Mucosa of stomach (tissue), 1 donor: ENCODE measurements around the gene TSPEAR.

Source experiments
- H3K27me3 ChIP-seq: one replicate; pipeline ENCODE4 v1.7.0; 2013; ENCODE audit warnings: mild to moderate bottlenecking, low read length; ENCODE audit not compliant: control insufficient read depth, insufficient read depth
- H3K36me3 ChIP-seq: one replicate; pipeline ENCODE4 v1.7.0; 2013; ENCODE audit warnings: low read length; ENCODE audit not compliant: control insufficient read depth, insufficient read depth
- H3K4me1 ChIP-seq: one replicate; pipeline ENCODE4 v1.7.0; 2013; ENCODE audit warnings: mild to moderate bottlenecking, low read length; ENCODE audit not compliant: control insufficient read depth, insufficient read depth
- H3K4me3 ChIP-seq: one replicate; pipeline ENCODE4 v1.7.0; 2013; ENCODE audit warnings: low read length
- H3K9ac ChIP-seq: one replicate; pipeline ENCODE4 v1.7.0; 2013; ENCODE audit warnings: mild to moderate bottlenecking, low read length, moderate library complexity
- H3K9me3 ChIP-seq: one replicate; pipeline ENCODE4 v1.7.0; 2013; ENCODE audit warnings: mild to moderate bottlenecking, low read length, moderate library complexity; ENCODE audit not compliant: control insufficient read depth
- donor health status: Pancreatic carcinoma.

Gene TSPEAR

DNA sequence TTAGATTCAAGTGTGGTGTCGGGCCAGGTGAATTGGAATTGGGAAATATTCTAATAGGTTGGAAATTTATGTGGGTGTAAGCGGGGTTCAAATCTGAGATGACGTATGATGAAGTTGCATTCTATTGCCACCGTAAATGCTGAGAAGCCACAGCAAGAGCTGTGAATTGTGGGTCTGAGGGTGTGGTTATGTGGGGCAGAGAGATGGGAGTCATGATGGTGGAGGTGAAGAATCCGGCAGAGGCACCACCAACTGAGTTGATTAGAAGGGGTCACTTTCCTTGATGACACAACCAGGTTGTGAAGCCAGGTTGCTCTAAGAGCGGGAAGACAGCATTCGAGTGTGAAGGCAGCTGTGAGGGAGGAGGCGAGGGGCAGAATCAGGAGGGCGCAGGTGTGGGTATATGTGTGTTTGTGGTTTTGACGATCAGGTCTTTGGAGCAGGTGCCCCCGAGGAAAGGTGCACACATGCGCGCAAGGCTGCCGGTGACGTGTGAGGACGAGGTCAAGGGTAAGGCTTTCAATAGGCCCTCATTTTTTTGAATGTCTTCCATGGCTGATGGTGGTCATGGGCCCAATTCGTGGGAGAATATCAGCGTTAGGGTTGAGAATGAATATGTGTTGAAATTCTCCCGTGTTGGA, 237.3 kb downstream of the TSPEAR start:
- Histone ChIP-seq H3K4me3 (no peak overlapping the region), H3K27me3 (no peaks in the 10 kb centered on the region), H3K4me1 (no peaks in the 10 kb centered on the region), H3K36me3 (no peaks in the 10 kb centered on the region), H3K9ac (no peak overlapping the region), H3K9me3 (no peaks in the 10 kb centered on the region)

DNA sequence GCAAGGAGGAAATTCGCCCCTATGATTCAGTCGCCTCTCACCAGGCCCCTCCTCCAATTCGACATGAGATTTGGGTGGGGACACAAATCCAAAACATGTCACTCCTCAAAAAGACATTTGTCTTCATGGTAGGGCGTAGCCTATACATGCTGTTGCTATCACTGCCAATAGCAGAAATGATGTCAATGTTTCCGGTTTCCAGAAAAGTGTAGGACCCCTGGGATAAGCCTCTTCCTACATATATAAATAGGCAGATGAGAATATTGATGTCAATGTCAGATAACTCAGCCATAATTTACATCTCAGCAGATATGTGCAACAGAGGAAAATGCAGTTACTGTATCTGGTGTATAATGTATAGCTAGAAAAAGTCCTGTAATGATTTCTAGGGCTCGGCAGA, 239.4 kb downstream of the TSPEAR start:
- no peak overlapping the region for H3K9ac ChIP-seq

DNA sequence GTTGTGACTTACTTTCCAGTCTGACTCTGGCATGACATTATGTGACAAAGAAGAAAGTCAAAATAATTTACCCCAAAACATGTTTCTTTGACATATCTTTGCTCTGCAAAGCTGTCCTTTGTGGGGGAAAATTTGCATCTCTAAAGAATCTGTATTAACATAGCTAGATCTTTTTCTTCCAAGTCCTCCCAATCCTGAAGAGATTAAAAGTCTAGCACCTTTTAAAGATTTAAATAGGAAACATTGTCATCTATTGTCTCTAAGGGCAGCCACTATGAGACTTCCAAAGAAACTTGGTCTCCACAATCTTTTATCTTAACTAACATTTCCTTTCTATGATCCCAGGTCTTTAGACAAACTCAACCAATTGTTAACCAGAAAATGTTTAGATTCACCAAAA, 240.0 kb downstream of the TSPEAR start:
- no peaks in the 10 kb centered on the region for H3K27me3 ChIP-seq
- no peak overlapping the region for H3K9ac ChIP-seq
- H3K4me1 ChIP-seq, result no peaks in the 10 kb centered on the region
- H3K36me3 ChIP-seq, result no peaks in the 10 kb centered on the region
- no peak overlapping the region for H3K4me3 ChIP-seq
- no peaks in the 10 kb centered on the region for H3K9me3 ChIP-seq

More for the DNA sequence above, 239.4 kb downstream of the TSPEAR start:
- H3K27me3 ChIP-seq, result no peaks in the 10 kb centered on the region
- H3K9me3 ChIP-seq, result no peaks in the 10 kb centered on the region
- H3K4me3 ChIP-seq, result no peak overlapping the region
- no peaks in the 10 kb centered on the region for H3K4me1 ChIP-seq
- H3K36me3 ChIP-seq, result no peaks in the 10 kb centered on the region

DNA sequence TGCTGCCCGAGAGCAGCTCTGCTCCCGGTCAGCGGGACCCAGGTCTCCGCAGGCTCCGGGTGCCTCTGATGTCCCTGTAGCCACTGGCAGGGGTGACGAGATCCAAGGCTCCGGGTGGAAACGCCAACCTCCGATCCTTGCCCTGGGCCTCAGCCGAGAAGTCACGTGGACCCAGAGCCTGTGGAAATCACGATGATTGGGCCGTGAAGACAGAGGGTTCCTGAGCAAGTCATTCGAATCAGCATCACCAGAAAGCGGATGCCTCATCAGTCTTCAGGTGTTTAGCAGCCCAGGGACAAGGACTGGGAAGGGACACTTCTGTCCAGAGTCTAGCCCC, 243.5 kb downstream of the TSPEAR start:
- no peak overlapping the region for H3K4me3 ChIP-seq
- no peaks in the 10 kb centered on the region for H3K27me3 ChIP-seq
- H3K9me3 ChIP-seq, result no peaks in the 10 kb centered on the region
- no peaks in the 10 kb centered on the region for H3K36me3 ChIP-seq
- H3K4me1 ChIP-seq, result no peaks in the 10 kb centered on the region
- H3K9ac ChIP-seq, result no peak overlapping the region

DNA sequence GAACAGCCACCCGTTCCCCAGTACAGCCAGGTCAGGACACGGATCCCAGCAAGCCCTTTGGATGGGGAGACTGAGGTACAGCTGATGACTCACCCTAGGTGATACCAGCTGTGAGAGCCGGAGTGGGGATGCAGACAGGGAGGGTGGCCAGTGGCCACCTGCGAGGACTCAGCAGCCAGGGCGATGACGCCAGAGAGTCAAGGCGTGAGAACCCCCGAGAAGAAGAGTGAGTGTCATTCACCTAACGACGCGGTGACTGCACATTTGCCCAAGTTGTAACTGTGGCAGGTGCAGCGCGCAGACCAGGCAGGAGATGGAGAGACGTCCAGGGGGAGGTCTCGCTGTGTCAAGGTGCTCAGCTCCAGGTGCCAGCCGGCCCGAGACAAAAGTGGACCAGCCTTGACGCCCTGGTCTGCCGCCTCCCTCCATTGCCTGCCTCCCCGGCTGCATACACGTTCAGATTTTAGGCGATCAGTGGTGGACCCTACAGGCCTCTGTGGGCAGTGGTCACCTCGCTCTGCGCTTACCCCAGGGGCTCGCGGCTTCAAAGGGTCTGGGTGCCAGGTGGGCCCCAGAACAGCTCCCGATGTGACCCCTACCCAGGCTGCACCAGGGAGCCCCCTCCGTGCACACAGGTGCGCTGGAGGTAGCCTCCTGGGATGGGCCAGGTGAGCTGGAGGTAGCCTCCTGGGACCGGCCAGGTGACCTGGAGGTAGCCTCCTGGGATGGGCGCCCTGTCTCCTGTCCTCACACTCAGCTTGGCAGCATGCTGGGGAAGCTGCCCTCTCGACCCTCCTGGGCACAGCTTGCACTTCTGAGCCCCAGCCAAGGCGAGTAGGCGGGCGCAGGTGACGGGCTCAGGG, 244.1 kb downstream of the TSPEAR start:
- H3K9me3 ChIP-seq, result no peaks in the 10 kb centered on the region
- H3K4me3 ChIP-seq, result no peak overlapping the region
- H3K36me3 ChIP-seq, result no peaks in the 10 kb centered on the region
- no peaks in the 10 kb centered on the region for H3K4me1 ChIP-seq
- no peak overlapping the region for H3K9ac ChIP-seq
- H3K27me3 ChIP-seq, result no peaks in the 10 kb centered on the region

DNA sequence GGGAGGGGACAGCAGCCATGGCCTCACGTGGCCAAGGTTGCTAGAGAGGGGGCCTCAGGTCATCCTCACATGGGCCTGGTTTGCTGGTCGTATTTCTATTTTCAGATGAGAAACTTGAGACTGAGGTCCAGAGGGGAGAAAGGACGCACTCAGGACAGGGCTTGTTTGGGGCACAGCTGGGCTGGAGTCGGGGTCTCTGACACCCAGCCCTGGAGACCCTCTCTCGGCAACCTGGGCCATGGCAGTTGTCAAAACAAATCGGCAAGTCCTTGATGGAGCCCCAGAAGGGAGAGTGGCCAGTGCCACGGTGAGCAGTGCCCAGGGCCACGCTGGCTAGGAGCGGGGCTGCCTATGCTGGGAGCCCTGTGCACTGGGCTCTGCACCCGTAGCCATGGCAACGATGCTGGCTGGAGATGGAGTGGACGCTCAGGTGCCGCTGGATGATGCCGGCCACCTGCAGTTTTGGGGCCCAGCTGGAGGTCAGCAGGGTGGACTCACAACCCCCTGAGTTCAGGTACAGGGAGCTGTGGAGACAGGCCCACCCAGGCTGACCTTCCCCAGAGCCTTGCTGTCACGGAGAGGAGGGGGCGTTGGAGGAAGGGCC, 244.9 kb downstream of the TSPEAR start:
- Histone ChIP-seq H3K27me3 (no peaks in the 10 kb centered on the region), H3K4me1 (no peaks in the 10 kb centered on the region), H3K4me3 (no peak overlapping the region), H3K9ac (no peak overlapping the region), H3K9me3 (no peaks in the 10 kb centered on the region), H3K36me3 (no peaks in the 10 kb centered on the region)

DNA sequence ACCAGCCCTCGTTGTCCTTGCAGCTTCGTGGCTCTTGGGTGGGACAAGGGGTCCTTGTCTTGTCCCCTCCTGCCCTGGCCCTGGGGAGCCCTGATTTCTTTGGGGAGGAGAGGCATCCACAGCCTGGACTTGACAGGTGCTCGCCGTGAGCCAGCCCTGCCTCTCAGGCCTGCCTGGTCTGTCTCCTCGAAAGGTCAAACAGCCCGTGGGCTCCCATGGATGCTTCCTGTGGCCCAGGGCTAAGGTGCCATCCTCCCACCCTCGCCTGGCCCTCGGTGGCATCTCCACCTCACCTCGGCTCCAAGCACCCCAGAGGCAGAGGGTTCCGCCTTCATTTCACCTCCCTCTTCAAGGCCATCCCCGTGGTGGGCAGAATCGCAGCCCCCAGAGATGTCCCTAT, 247.0 kb downstream of the TSPEAR start:
- H3K36me3 ChIP-seq, result no peaks in the 10 kb centered on the region
- H3K4me3 ChIP-seq, result no peak overlapping the region
- H3K27me3 ChIP-seq, result no peaks in the 10 kb centered on the region
- H3K4me1 ChIP-seq, result no peaks in the 10 kb centered on the region
- H3K9ac ChIP-seq, result no peak overlapping the region
- H3K9me3 ChIP-seq, result no peaks in the 10 kb centered on the region

DNA sequence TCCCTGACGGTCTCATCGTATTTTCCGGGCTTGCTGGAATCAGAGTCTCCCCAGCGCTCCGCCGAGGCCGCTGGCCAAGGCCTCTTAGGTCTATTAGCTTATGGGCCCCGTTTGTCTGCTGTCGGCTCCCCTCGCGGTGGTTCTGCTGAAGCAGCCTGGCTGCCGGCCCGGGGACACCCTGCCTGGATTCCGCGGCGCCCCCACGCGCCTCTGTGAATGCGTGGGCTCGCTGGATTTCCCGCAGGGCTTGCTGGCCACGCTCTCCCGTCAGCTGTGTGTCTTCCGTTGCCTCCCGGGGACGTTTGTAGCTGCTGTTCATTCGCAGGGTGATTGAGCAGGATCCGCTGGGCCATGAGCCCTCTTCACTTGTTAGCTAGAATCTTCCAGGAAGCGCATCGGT, 247.6 kb downstream of the TSPEAR start:
- H3K36me3 ChIP-seq, result no peaks in the 10 kb centered on the region
- H3K9ac ChIP-seq, result no peak overlapping the region
- no peaks in the 10 kb centered on the region for H3K27me3 ChIP-seq
- no peak overlapping the region for H3K4me3 ChIP-seq
- no peaks in the 10 kb centered on the region for H3K4me1 ChIP-seq
- H3K9me3 ChIP-seq, result no peaks in the 10 kb centered on the region

DNA sequence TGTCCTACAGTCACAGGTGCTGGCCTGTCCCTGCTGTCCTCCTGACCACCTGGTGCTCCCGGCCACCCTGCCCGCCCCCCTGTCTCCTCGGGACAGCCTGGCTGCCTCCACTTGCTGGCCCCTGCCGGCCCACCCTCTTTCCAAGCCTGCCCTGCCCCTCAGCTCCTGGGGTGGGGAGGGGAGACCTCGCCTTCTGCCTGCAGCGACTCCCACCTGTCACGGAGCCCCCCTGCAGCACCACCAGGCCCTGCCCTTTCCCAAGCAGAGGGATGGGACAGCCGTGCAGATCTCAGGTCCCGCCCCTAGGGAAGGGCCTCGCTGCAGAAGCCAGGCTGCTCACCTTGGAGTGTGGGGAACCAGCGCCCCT, 248.6 kb downstream of the TSPEAR start:
- Histone ChIP-seq H3K4me1 (peaks cover 4% of the 10 kb centered on the region), H3K4me3 (no peak overlapping the region), H3K9me3 (no peaks in the 10 kb centered on the region), H3K36me3 (no peaks in the 10 kb centered on the region), H3K9ac (no peak overlapping the region), H3K27me3 (no peaks in the 10 kb centered on the region)

DNA sequence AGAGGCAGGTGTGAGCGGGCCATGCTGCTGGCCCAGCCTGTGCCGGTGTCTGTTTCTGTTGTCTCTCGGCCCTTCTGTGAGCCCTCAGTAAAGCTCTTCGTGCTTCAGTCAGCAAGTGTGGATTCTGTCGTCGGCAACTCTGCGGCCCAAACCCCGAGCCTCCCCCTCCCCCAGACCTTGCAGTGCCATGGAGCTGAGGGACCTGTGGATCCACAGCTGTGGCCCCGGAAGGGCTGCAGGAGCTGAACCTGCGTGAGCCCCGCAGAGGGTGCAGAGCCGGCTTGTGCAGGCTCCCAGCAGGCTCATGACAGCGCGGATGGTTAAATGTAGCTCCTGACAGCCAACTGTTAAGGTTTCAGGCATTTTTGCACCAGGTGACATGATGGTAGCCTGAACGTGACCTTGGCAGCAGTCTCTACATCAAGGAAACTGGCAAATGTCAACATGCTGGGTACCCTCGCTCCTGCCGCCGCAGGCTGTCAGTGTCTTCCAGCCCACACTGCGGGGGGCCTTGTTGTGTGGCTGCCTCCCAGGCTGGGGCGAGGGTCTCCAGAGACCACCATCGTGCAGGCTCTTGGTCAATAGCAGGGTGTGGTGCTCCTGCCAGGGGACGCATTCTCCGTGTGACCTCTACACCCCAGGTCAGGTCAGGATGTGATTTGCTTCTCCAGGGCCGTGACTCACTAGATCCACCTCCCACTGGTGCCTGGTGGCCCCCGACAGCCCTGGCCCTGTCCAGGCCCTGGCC, 249.1 kb downstream of the TSPEAR start:
- no peak overlapping the region for H3K9ac ChIP-seq
- H3K4me3 ChIP-seq, result no peak overlapping the region
- H3K27me3 ChIP-seq, result no peaks in the 10 kb centered on the region
- H3K36me3 ChIP-seq, result no peaks in the 10 kb centered on the region
- H3K4me1 ChIP-seq, result peaks cover 9% of the 10 kb centered on the region
- H3K9me3 ChIP-seq, result no peaks in the 10 kb centered on the region

DNA sequence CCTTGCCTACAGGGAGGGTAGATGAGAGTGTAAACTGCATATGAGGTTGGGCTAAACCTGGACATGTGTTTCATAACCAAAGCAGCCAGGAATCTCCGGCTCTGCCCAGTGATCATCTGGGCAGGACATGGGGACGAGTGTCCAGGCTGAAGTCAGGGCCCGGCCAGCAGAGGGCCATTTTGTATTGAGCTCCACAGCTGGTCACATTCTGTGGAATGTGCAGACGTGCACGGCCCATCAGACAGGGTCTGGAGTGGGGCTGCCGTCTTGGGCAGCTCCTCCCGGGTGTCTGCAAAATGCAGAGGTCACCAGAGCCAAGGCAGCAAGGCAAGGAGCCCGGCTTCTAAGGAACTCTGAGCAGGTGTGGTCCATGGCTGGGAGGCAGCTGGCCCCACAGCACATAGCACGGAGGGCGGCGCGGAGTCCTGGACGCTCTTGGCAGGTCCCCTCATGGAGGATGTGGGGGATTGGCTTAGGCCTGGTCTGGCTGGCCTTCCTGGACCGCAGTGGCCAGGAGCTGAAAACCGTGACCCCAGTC, 249.8 kb downstream of the TSPEAR start:
- peaks cover 11% of the 10 kb centered on the region for H3K4me1 ChIP-seq

DNA sequence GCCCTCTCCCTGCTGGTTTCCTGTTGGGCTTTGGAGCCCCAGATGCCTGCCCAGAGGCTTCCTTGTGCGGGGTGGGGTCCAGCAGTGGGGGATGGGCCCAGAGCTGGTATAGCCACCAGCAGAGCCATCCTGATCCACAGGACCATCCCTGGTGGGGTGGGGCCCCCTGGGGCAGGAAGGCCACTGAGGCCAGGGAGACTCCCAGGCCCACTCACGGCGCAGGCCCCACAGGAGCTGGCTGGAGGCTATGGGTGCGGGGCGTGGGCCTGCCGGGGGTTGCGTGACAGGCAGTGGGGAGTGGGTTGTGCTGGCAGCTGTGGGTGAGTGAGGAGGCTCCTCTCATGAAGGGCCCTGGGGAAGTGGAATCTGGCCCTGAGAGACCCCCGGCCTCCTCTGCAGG, 250.4 kb downstream of the TSPEAR start:
- H3K36me3 ChIP-seq, result no peaks in the 10 kb centered on the region
- no peak overlapping the region for H3K9ac ChIP-seq
- peaks cover 16% of the 10 kb centered on the region for H3K4me1 ChIP-seq
- H3K9me3 ChIP-seq, result no peaks in the 10 kb centered on the region
- H3K27me3 ChIP-seq, result no peaks in the 10 kb centered on the region
- no peak overlapping the region for H3K4me3 ChIP-seq

More for the DNA sequence above, 249.8 kb downstream of the TSPEAR start:
- Histone ChIP-seq H3K4me3 (no peak overlapping the region), H3K9ac (no peak overlapping the region), H3K27me3 (no peaks in the 10 kb centered on the region), H3K36me3 (no peaks in the 10 kb centered on the region), H3K9me3 (no peaks in the 10 kb centered on the region)
